Right ventricle myocardium inferior (tissue), 1 donor: ENCODE results near the gene CBL. TPM values are rescaled to one million over a fixed set of nuclear protein-coding genes. Genes with fewer than 3 reads are reported as not detected.

Source experiments
- ATAC-seq: fragments of 200-7000 bp; cut with Tn5 transposase; one replicate; pipeline ENCODE4 v1.9.1; 2020; ENCODE audit warnings: mild to moderate bottlenecking, moderate library complexity
- DNase-seq: peaks from one replicate; pipeline ENCODE4 v3.0.0; 2021; ENCODE audit errors: missing footprints
- intact Hi-C: fragments of 100-400 bp; cut with DNase I; formaldehyde crosslinking; loops from one replicate; pipeline ENCODE4 v1.11.0; 2022
- total RNA-seq: library from RNA; stranded (reverse); fragmentation: NEBNext Ultra II Directional; extraction: Animal tissue kit (Norgen Biotek cat#: 25700); gene quantifications from one replicate; pipeline ENCODE4 v1.2.1, GENCODE V29; 2021
- donor health status: DM: no; HTN: yes; CAD: no; lungs with severe emphysema.

The CBL gene
- total RNA-seq, 1 donor from 2014 or later = 7.1 TPM

- no peak for ATAC-seq
- peak; percentile 65 for DNase-seq
- intact Hi-C loops = no loop called here
Measured at GRCh38 chr11:119335091-119335654, 129.0 kb downstream of the CBL start.

GRCh38 chr11:119335655-119336543 lies 129.8 kb downstream of the CBL start:
- ATAC-seq (no peak), DNase-seq (peak; percentile 62)
- intact Hi-C loops = no loop called here

- DNase-seq (peak; percentile 25), ATAC-seq (no peak)
- intact Hi-C loops = no loop called here
Measured at GRCh38 chr11:119336744-119337469, 130.8 kb downstream of the CBL start.

DNA sequence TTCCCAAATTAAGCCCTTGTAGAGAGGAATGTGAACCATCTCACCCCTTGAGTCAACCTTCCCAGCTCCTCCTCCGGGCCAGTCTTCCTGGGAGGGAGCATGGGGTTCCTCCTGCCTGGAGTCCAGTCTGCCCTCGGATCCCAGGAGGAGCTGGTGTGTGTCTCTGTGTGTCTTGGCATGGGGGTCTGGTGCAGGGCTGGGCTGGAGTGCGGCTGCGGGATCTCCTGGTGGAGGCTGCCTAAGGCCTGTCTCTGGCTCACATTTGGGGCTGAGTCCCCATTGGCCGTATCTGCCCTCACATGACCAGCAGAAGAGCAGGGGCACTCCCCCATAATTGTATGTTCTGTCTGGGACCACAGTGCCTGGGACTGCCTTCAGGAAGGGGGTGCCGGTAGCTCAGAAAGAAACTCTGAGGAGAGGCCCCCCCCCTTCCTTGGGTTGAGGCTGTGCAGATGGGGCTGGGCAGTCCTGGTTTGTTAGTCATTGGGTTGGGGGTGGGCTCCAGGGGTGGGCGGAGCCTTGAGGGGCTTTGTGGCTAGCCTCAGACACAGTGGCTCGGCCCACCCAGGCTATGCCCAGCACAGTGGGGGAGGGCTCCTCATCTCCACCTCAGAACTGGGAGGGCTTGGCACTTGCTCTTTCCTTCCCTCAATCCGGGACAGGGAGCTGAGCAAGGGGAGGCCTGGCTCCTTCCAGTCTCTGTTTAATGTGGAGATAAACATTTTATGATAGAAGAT lies 131.6 kb downstream of the CBL start:
- ATAC-seq (no peak), DNase-seq (peak; percentile 23)
- intact Hi-C loops = no loop called here

GRCh38 chr11:119338318-119338890 lies 132.3 kb downstream of the CBL start:
- intact Hi-C loops = no loop called here
- no peak for ATAC-seq

GRCh38 chr11:119338965-119339588 lies 132.9 kb downstream of the CBL start:
- no peak for ATAC-seq
- peak; percentile 64 for DNase-seq
- intact Hi-C loops = no loop called here

More at GRCh38 chr11:119338318-119338890, 132.3 kb downstream of the CBL start:
- peak; percentile 85 for DNase-seq

DNA sequence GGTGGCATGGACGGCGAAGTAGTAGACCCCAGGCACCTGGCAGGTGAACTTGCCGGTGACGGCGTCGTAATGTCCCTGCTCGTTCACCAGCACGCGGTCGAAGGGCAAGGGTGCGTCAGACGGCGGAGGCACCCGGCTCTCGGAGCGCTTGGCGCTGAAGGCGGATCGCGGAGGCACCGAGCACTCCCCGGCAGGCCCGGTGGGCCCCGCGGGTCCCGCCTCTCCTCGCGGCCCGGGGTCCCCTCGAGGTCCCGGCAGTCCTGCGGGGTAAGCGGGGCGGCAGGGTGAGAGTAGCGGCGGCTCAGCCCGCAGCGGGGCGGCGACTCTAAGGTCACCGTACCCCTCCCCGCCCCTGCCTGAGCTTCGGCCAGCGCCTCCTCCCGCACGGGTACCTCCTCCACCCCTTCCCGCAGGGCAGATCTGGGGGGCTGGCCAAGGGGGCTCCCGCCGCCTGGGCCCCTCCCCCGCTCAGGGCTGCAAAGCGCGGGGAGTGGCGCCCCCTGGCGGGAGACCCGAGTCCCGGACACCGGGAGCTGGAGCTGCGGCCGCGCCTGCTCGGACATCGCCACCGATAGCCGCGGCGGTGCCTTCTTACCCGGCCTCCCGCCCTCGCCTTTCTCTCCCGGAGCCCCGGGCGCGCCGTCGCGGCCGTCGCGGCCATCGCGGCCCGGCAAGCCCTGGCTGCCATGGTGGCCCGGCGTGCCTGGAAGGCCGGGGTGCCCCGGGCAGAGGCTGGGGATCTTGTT lies 133.6 kb downstream of the CBL start:
- ATAC-seq = peak; percentile 66
- intact Hi-C loops = loop anchor here (2.0 kb wide), 1 partner anchor 35 kb away; no protein-coding TSS in a partner anchor

DNA sequence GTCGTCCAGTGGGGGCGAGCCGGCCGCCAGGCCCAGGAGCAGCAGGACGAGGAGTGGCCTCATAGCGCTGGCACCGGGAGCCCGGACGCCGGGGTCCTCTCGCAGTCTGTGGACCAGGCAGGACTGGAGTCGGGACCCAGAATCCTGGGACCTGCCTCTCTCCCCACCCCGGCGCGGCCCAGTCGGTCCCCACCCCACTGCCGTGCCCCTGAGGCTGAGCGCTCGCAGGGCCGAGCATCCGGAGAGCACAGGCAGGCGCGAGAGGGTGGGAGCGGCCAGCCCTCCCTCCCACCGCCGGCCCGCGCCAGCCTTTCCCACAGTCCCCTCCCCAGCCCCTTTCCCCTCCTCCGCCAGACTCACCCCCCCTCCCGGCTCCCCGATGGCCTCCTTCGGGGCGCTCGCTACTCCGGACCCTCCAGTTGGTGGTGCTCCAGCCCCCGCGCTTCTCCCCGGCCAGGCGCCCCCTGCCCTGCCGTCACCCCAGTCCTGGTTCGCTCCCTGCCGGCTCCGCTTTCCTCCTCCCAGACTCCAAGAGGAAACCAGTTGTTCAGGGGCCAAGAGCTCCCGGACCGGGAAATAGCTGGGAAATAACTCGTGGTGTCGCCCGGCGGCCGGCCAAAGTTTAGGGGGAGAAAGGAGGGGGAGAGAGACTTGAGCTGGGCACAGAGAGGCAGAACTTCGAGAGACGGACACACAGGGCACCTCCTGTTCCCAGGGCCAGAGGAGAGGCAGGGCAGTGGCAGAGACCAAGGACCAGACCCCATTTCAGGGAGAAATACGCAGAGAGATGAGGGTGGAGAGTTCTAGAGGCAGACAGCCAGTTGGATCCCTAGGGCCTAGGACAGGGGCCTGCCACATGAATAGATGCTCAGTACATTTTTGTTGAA lies 134.4 kb downstream of the CBL start, which contains the start of gene C1QTNF5:
TSS of gene C1QTNF5 (minus strand) at position 549 of the 887 bp plus-strand sequence. CDS start at position 63, 486 bp downstream.
- DNase-seq (peak; percentile 92), ATAC-seq (peak; percentile 61)
- intact Hi-C loops = loop anchor here (2.0 kb wide), 1 partner anchor 34 kb away; no protein-coding TSS in a partner anchor

More for the DNA sequence above, 133.6 kb downstream of the CBL start:
- DNase-seq = peak; percentile 87

DNA sequence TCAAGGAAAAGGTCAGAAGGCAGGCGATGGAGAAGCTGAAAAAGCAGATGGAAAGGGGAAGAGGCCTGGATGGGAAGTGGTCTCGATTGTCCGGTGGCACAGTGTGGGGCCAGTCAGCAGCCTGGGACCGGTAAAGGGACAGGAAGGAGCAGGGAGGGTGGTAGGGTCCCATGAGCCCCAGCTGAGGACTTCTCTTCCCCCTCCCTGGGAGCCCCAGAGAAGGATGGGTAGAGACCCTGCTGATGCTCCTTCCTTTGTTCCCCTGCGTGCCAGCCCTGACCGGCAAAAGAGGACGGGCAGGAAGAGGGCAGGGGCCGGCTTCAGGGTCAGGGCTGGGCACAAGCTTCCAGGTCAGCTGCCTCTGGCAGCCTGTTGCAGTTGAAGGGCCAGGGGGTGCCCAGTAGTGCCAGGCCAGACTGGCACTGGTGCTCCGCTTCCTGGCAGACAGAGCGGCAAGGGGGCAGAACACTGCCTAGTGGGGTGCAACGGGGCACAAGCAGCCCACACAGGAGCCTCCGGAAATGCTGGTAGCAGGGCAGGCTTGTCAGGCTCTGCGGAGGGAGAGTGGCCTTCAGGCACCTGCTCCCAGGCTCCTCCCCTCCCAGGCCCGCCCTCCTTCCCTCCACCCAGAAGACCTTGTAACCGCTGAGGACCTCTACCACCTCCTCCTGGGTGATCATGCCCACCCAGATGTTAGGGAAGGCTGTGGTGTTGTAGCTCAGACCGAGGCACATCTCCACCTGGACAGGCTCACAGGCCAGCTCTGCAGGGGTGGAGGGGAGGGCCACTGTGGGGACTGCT lies 135.3 kb downstream of the CBL start:
- no peak for ATAC-seq
- DNase-seq = peak; percentile 68

GRCh38 chr11:119342023-119342300 lies 135.8 kb downstream of the CBL start:
- peak; percentile 42 for DNase-seq
- no peak for ATAC-seq
- intact Hi-C loops = no loop called here

More for the DNA sequence above, 135.3 kb downstream of the CBL start:
- intact Hi-C loops = loop anchor here (2.0 kb wide), 1 partner anchor 33 kb away; no protein-coding TSS in a partner anchor

- ATAC-seq (no peak), DNase-seq (peak; percentile 47)
- intact Hi-C loops = no loop called here
Measured at GRCh38 chr11:119342362-119343130, 136.4 kb downstream of the CBL start.

DNA sequence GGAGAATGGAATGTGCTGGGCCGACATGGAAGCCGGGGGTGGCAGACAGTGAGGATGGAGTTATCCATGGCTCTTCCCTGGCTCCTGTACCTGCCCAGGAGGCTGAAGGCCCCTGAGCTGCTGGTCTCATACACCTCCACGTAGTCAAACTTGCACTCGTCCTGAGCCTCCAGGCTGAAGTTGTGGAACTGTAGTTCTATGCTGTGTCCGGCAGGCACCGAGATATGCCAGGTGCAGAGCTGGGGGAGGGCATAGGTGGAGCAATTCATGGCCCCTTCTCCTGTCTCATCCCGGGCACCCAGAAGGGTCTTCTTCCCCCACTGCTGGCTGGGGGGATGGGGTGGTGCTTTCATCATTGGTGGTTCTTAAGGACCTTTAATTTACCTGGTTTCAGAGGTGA lies 137.6 kb downstream of the CBL start:
- DNase-seq (no peak), ATAC-seq (no peak)
- intact Hi-C loops = no loop called here

DNA sequence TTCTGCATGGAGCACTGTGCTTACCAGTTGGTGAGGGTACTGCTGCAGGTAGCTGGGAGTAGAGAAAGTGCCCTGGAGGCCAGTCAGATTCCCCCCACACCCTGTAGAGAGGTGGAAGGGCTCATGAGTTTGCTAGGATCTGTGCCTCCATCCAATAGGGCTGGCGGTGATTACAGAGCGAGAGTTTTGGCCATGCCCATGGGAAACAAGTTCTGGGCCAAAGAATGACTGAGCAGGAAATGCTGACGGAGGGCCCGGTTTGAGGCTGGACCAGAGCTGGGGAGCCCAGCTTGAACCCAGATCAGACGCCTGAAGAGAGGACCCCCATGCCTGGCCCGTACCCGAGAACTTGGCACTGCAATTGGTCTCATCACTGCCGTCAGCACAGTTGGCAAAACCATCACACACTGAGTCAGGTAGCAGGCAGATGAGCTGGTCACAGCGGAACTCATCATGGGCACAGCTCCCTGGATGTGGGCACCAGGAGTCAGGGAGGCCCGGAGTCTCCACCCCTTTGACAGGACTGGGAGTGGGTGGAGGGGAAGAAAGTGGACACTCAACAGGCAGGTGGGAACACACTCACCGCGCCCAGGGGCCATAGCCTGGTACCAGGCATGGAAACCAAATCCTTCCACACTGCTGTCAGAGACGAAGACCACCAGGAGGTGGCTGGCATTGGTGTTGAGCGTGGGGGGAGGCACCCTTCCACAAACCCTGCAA lies 138.3 kb downstream of the CBL start:
- DNase-seq (peak; percentile 48), ATAC-seq (no peak)
- intact Hi-C loops = no loop called here

DNA sequence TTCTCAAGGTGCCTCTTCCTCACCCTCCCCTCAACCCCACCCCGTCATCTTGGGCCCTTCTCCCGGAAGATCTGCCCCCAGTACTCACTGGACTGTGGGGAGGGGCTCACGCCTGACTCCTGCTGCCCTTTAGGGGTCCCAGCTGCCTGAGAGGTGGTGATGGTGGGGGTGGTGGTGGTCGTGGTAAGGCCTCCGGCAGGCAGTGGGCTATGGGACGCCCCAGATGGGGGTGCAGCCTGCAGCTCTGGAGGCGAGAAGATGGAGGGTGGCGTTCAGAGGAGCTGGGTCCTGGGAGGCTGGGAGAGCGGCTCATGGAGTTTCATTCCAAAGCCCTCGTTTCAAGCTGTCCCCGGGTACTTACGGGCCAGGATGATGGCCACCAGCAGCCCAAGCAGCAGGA lies 139.5 kb downstream of the CBL start:
- peak; percentile 39 for DNase-seq
- intact Hi-C loops = no loop called here
- no peak for ATAC-seq
